RWPE2 (cell line): ENCODE data around the gene PHF12.

Source experiments
- ATAC-seq: fragments of 200-7000 bp; cut with Tn5 transposase; 3 replicates; pipeline ENCODE4 v1.9.1; 2021; ENCODE audit warnings: low read depth
- DNase-seq: peaks from one replicate; pipeline ENCODE4 v3.0.0-alpha.2; 2020; ENCODE audit warnings: low spot score
- H3K27ac ChIP-seq: fragments of 450-650 bp; 2 replicates; pipeline ENCODE4 v1.5.1; 2017; ENCODE audit warnings: mild to moderate bottlenecking; ENCODE audit not compliant: poor library complexity, severe bottlenecking
- H3K27me3 ChIP-seq: fragments of 250-450 bp; sonication (Bioruptor Pico); 2 replicates; pipeline ENCODE4 v1.5.1; 2021; ENCODE audit warnings: mild to moderate bottlenecking, moderate library complexity; ENCODE audit not compliant: insufficient read depth, poor library complexity, severe bottlenecking
- H3K36me3 ChIP-seq: fragments of 250-450 bp; sonication (Bioruptor Pico); 2 replicates; pipeline ENCODE4 v1.5.1; 2020; ENCODE audit warnings: low read depth, mild to moderate bottlenecking, moderate library complexity
- H3K4me1 ChIP-seq: fragments of 250-450 bp; sonication (Bioruptor Pico); 2 replicates; pipeline ENCODE4 v1.5.1; 2021; ENCODE audit warnings: mild to moderate bottlenecking, moderate library complexity; ENCODE audit not compliant: insufficient read depth, poor library complexity, severe bottlenecking
- H3K4me3 ChIP-seq: fragments of 250-450 bp; sonication (Bioruptor Pico); 2 replicates; pipeline ENCODE4 v1.5.1; 2021; ENCODE audit warnings: mild to moderate bottlenecking, moderate library complexity; ENCODE audit not compliant: severe bottlenecking
- H3K9me3 ChIP-seq: fragments of 250-450 bp; sonication (Bioruptor Pico); 2 replicates; pipeline ENCODE4 v1.5.1; 2021; ENCODE audit warnings: mild to moderate bottlenecking, moderate library complexity; ENCODE audit not compliant: severe bottlenecking
- CTCF ChIP-seq: fragments of 450-650 bp; IDR thresholded peaks from one replicate; pipeline ENCODE4 v1.5.1; 2017; ENCODE audit warnings: mild to moderate bottlenecking, moderate library complexity; ENCODE audit not compliant: poor library complexity, severe bottlenecking

The PHF12 gene

GRCh38 chr17:28929787-28930186 lies 21.5 kb downstream of the PHF12 start:
- Histone ChIP-seq H3K27me3 (no peaks in the 10 kb centered on the region), H3K36me3 (peaks cover 46% of the 10 kb centered on the region)
- TF ChIP-seq CTCF = no peak

GRCh38 chr17:28928061-28928460 lies 23.3 kb downstream of the PHF12 start:
- H3K4me1 ChIP-seq = peaks cover 19% of the 10 kb centered on the region
- ATAC-seq (0 out of 3 replicates have a peak, but pooled peaks have one; percentile 35), DNase-seq (no peak)
- H3K27me3 ChIP-seq = no peaks in the 10 kb centered on the region
- no peak for TF ChIP-seq CTCF
- peaks cover 48% of the 10 kb centered on the region for H3K36me3 ChIP-seq
- H3K4me3 ChIP-seq = no peak overlapping the region
- H3K9me3 ChIP-seq = no peaks in the 10 kb centered on the region
- no peak overlapping the region for H3K27ac ChIP-seq

More at GRCh38 chr17:28929787-28930186, 21.5 kb downstream of the PHF12 start:
- Histone ChIP-seq H3K4me1 (peaks cover 19% of the 10 kb centered on the region), H3K9me3 (no peaks in the 10 kb centered on the region), H3K27ac (no peak overlapping the region), H3K4me3 (no peak overlapping the region)
- ATAC-seq (no peak), DNase-seq (no peak)

GRCh38 chr17:28926786-28927185 lies 24.5 kb downstream of the PHF12 start:
- Histone ChIP-seq H3K27me3 (no peaks in the 10 kb centered on the region), H3K27ac (peak overlapping the region; percentile 49), H3K4me1 (peaks cover 19% of the 10 kb centered on the region), H3K36me3 (peaks cover 60% of the 10 kb centered on the region), H3K4me3 (no peak overlapping the region), H3K9me3 (no peaks in the 10 kb centered on the region)
- no peak for TF ChIP-seq CTCF
- 0 out of 3 replicates have a peak, but pooled peaks have one; percentile 7 for ATAC-seq
- DNase-seq = no peak

GRCh38 chr17:28926366-28926765 lies 25.0 kb downstream of the PHF12 start:
- no peak for DNase-seq
- H3K36me3 ChIP-seq = peaks cover 65% of the 10 kb centered on the region
- no peak for TF ChIP-seq CTCF
- no peaks in the 10 kb centered on the region for H3K27me3 ChIP-seq
- peak overlapping the region; percentile 49 for H3K27ac ChIP-seq
- H3K4me3 ChIP-seq = no peak overlapping the region
- peak; percentile 9; the same call in 1 of the 3 replicates for ATAC-seq
- peaks cover 19% of the 10 kb centered on the region for H3K4me1 ChIP-seq
- no peaks in the 10 kb centered on the region for H3K9me3 ChIP-seq

- Histone ChIP-seq H3K36me3 (peaks cover 69% of the 10 kb centered on the region), H3K4me3 (no peak overlapping the region), H3K27ac (peak overlapping the region; percentile 49), H3K4me1 (peaks cover 19% of the 10 kb centered on the region), H3K27me3 (no peaks in the 10 kb centered on the region), H3K9me3 (no peaks in the 10 kb centered on the region)
- no peak for DNase-seq
- TF ChIP-seq CTCF = no peak
- ATAC-seq = peak; percentile 70
Measured at GRCh38 chr17:28925912-28926365, 25.4 kb downstream of the PHF12 start.
